Peyer's patch (tissue), 4 donors: ENCODE data around the gene YIPF1.

Experiments
- POLR2A ChIP-seq, 2 donors: fragments of 450-650 bp; IDR thresholded peaks; one replicate each; pipeline ENCODE4 v1.5.1; 2017; ENCODE audit warnings: antibody characterized with exemption in 2 of 2, mild to moderate bottlenecking in 2 of 2, moderate library complexity in 2 of 2
- TF ChIP-seq, protein P1 (sequence below), 6 experiments: fragments of 450-650 bp in 4 of 6; fragments of 200-600 bp in 2 of 6; sonication (generic) in 1 of 6; IDR thresholded peaks; one replicate each; pipeline ENCODE4 v1.5.1; 2017 to 2019; ENCODE audit warnings: antibody characterized with exemption in 6 of 6, mild to moderate bottlenecking in 3 of 6, moderate library complexity in 1 of 6

GRCh38 chr1:53838654-53838974 is 51.0 kb downstream of the YIPF1 start:
- TF ChIP-seq, protein P1, sequence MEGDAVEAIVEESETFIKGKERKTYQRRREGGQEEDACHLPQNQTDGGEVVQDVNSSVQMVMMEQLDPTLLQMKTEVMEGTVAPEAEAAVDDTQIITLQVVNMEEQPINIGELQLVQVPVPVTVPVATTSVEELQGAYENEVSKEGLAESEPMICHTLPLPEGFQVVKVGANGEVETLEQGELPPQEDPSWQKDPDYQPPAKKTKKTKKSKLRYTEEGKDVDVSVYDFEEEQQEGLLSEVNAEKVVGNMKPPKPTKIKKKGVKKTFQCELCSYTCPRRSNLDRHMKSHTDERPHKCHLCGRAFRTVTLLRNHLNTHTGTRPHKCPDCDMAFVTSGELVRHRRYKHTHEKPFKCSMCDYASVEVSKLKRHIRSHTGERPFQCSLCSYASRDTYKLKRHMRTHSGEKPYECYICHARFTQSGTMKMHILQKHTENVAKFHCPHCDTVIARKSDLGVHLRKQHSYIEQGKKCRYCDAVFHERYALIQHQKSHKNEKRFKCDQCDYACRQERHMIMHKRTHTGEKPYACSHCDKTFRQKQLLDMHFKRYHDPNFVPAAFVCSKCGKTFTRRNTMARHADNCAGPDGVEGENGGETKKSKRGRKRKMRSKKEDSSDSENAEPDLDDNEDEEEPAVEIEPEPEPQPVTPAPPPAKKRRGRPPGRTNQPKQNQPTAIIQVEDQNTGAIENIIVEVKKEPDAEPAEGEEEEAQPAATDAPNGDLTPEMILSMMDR (IDR thresholded peaks at IDR 0.05) = no peak
- TF ChIP-seq POLR2A (IDR thresholded peaks at IDR 0.05) = no peak
